HG02970 (cell line): ENCODE results near the gene UQCC5.

Experiments used
- ATAC-seq: cut with Tn5 transposase; IDR thresholded peaks from one replicate; pipeline ENCODE4 v1.9.1; 2021; ENCODE audit warnings: mild to moderate bottlenecking, moderate library complexity, moderate number of reproducible peaks; ENCODE audit not compliant: unreplicated experiment, low FRiP score

The UQCC5 gene

GRCh38 chr3:52532838-52533622, 3.4 kb upstream of the UQCC5 start:
- no peak for ATAC-seq

DNA sequence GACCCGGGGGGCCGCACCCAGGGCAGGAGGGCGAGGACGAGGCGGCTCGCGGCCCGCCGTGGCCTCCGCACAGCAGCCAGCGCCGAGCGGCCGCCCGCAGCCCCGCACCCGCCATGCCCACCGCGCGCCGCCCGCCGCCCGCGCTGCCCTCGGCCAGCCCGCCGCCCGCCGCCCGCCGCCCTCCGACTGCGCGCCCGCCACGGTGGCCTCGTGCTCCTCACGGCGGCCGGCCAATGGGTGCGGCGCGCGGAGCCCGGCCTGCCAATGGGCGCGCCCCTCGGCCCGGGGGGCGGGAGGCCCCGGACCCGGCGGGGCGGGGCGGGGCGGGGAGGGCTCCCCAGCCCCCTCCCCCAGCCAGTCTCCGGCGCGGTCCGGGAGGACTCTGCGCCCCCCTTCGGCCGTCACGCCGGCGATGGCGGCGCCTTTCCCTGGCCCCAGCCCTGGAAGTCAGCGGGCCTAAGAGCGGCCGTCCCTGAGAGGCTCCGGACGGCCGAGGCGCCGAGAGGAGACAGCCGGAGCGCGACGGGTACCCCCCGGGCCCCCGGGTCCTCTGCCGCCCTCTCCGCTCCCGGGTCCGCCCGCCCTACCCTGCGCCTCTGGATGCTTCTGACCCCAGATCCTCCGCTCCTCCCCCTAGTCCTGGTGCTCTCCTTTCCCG, 2.7 kb upstream of the UQCC5 start, which contains the start of gene NT5DC2:
Gene NT5DC2, minus strand, starts transcription at position 235 of the 658 bp plus-strand sequence. Its CDS starts 120 bp downstream, at position 115.
- no peak for ATAC-seq

- no peak for ATAC-seq
These were observed 1.9 kb upstream of the UQCC5 start for GRCh38 chr3:52534281-52535183.

- ATAC-seq: no peak
These were observed 844 bp upstream of the UQCC5 start for GRCh38 chr3:52535411-52536111.

DNA sequence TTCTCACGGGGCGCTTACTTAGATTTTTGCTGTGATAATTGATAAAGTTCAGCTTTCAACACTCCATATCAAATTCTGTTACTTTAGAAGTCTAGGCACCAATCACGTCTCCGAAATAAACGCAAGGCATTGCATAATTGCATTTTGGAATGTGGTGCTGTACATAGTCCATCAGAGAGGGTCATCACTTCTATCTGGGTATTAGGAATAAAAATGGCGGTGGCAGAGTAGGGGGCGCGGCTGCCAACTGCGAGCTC, 365 bp upstream of the UQCC5 start:
- ATAC-seq: no peak

- ATAC-seq: no peak
These were observed 788 bp downstream of the UQCC5 start for GRCh38 chr3:52537165-52537620.

GRCh38 chr3:52537726-52538421, 1.5 kb downstream of the UQCC5 start:
- no peak for ATAC-seq

- ATAC-seq: no peak
These were observed 2.7 kb downstream of the UQCC5 start for GRCh38 chr3:52539010-52539653.

DNA sequence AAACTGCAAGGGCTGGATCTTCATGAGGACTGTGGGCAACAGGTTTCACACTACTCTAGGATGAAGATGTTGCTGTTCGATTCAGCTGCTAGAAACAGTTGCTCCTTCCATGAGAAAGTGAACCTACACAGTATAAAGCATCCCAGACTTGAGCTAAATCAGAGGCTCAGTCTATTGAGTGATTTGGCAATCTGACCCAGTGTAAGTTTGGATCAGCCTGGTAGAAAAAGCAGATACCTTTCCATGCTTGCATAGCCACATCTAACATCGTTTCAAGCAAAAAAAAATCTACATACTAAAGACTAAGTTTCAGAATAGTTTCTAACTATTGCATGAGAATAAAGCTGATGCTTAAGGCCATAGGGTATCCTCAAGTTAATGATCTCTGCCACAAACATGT, 4.6 kb downstream of the UQCC5 start:
- ATAC-seq: no peak

DNA sequence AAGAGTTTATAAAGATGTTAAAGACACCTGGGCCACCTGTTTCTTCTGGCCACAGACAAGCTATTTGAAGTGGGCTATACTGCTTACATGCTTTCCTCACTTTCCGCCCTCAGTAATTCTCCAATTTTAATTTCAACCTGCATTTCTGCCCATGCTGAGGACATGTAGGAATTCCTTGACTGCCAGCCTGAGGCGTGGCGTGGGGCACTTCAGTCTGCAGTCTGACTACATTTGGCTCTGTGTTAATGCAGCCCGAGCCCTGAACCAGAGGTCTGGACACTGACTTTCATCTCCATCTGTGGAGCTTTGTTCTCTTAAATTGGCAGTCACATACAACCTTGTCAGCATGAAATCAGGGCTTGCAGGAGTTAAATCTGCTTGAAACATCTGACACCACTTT, 8.5 kb downstream of the UQCC5 start:
- no peak for ATAC-seq

DNA sequence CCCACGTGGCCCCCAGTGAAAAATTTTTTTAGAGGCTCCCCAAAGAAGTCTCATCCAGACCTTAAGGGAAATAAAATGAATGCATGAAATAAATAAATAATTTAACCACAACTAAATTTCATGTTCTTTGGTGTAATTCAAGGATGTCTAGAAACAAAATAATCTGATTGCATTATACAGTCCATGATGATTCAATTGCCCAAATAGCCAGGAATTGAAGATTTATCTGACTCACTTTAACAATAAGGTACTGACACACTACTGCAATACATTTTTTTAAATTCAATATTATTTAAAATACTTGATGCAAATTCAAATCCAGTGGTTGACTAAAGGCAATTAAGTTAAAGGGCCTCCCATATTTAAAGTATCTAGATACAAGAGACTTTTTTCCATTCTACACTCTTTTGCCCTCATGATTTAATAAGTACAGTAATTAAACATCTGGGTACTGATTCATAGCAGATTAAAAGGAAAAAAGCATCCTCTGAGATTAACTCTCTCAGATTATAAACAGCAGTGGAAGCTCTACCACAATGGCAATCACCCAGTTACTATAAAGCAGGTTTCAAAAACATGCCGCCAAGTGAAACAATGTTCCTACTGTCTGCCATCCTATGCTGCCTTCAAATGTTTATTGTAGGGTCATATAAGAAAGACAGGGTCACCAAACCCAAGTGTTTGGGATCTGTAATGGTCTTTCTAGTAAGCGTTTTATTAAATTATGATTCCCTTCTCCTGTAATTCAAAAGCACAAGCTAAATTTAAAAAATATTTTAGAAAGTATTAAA, 9.9 kb downstream of the UQCC5 start:
- no peak for ATAC-seq

DNA sequence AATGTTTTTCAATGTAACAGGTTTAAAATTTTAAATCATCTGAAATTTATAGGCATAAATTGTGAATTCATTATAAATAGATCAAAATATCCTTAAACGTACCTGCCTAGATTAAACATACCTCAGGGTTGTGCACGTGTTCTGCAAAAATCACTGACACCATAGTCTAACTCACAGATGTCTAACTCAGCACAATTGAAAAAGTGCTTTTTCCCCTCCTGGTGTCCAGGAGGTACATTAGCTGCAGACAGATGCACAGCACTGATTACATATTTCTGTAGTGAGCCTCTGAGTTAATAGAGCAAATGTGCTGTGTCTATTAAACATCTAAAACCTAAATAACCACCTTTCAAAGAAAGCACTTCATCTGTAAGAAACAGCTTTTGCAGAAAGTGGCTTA, 10.7 kb downstream of the UQCC5 start:
- no peak for ATAC-seq

- no peak for ATAC-seq
These were observed 14.7 kb downstream of the UQCC5 start for GRCh38 chr3:52551118-52551517.

GRCh38 chr3:52552089-52552488, 15.7 kb downstream of the UQCC5 start:
- no peak for ATAC-seq

DNA sequence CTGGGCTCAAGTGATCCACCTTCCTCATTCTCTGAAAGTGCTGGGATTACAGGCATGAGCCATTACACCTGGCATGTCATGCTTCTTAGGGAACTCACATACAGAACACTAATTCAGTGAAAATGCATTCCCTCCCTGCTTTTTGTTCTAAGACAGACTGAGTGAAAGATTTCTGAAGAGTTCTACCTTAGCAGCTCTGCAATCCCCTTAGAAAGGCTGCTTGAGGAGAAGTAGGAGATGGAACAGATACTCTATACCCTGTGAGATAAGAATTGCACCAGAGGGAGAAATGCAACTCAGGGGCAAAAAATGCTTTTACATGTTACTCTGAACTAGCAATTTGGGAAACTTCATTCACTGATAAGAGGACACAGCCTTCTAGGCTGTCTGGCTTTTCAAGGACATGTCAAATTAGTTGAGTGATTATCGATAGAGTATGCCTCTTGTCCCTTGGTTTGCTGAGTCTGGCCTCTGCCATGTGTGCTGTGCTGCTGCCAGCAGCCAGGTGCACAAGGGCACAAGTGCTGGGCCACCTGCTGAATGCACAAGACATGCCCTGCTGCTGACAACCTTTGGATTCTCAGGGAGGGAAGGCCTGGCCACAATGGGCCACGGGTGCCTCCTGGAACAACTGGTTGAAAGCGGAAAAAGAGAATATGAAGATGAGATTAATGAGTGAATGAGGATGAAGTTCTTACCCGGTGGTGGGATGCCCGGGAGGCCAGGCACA, 17.8 kb downstream of the UQCC5 start:
- no peak for ATAC-seq

DNA sequence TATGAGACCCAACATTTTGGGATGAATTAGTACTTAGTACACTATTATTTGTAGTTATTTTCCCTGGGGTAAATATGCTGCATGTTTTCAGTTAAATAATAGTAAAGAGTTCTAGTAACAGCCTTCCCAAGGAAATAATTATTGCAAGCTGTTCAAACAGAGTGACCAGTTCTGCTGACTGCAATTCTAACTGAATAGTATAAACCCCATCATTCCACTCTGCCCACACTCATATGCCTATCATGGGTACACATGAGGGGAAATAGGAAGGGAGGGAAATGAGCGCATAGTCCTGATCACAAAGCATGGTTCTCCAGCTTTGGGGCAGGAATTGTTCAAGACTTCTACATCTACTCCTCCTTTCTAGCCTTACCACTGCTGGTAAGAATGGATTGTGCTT, 18.7 kb downstream of the UQCC5 start:
- no peak for ATAC-seq

DNA sequence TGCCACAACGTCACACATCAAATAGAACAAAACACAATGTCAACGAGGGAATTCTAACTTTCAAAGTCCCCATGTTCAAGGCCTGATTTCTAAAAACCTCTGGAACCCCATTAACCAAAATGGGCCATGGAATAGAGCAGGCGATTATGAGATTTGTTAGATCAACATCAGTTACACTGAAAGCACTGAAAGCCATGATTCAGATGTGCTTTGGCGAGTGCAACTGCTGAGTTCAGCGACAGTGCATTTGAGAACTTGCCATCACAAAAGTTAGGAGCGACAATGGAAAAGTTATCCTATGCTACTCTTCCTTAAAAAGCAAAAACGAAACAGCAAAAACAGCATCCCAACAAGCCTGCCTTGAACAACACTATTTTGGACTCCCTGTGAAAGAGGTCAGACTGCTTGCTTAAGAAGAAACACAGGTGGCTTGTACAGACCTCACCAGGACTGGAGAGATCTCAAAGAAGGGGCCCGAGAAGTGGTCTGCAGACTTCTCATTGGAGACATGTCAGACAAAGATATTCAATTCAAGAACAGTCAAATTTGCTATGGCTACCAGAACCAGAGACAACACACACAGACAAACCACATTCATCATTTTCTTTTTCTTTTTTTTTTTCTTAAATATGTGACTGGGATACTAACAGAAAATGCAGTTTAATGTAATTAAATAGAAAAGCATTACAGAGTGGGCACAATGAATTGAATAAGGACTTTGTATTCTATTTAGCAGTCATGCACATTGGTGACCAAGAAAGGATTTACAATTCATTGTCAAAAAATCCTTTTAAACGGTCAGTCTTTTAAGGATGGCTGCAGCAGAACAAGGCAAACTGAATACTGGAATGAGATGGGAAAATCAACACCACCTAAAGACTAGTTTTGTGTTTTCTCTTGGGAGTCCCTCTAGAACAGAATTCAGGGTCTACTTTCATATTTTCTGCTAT, 20.9 kb downstream of the UQCC5 start:
- no peak for ATAC-seq
